ENCODE data around the gene DENND11. TPM values are rescaled to one million over a fixed set of nuclear protein-coding genes. Genes with fewer than 3 reads are reported as not detected.
A peak's percentile ranks its signal among the peaks of the same experiment; 100 is the strongest.

Gene DENND11
- total and polyA plus RNA-seq, 9 of the 15 experiments (the other 6 are each of a cell fraction or from before 2014, with no cell fraction given): 0.07 to 1.1 (median 0.36) TPM

DNA sequence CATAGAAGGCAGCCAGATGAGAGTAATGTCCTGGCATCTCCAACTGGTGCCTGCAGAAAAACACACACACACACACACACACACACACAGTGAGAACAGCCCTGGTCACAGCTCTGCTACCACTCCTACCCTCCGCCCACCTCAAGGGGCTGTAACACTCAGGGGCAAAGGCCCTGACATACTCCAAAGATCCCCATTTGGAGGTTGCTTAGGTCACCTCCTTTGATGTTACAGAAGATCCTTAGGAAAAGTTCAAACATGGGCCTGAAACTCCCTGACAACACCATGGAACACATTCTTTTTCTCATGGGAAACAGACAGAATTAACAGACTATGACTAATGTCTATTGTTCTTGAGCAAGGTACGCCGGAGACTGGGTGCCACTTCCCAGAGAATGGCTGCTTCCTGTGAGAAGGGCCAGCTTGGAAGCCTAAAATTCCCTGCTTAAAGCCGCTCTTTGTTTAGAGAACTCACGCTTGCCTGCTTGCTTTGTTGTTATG, 27.7 kb downstream of the DENND11 start:
- intact Hi-C loops (cut with micrococcal nuclease) (loop anchor here (2.0 kb wide), 1 partner anchor 19 kb away; no protein-coding TSS in a partner anchor), in situ Hi-C loops (cut with MboI) (no loop called here)
- H3K27ac ChIP-seq (ENCODE audit: extremely low read depth, low read depth, low read length): no peak overlapping the region
- no peaks in the 10 kb centered on the region for H3K36me3 ChIP-seq (ENCODE audit: control insufficient read depth, insufficient read depth, low read length)
- H3K9me3 ChIP-seq (replicated peaks; ENCODE audit: control insufficient read depth, insufficient read depth, low read depth, low read length): no peaks in the 10 kb centered on the region
- peak overlapping the region; percentile 14; the same call in 1 of the 2 replicates for H2AFZ ChIP-seq (ENCODE audit: low read depth, low read length)
- ATAC-seq (peak; percentile 26), FAIRE-seq (no peak), DNase-seq (ENCODE audit: extremely low read depth in 1 of 4, low spot score in 3 of 4) (no peak)
- H3K4me2 ChIP-seq (ENCODE audit: insufficient read depth, low read length): no peak overlapping the region
- H3K79me2 ChIP-seq (ENCODE audit: control insufficient read depth, insufficient read depth, low read length): no peaks in the 10 kb centered on the region
- H3K9me1 ChIP-seq (ENCODE audit: control insufficient read depth, insufficient read depth, low read length): no peaks in the 10 kb centered on the region
- peaks cover 11 to 28% of the 10 kb centered on the region in 2 experiments for H3K27me3 ChIP-seq (ENCODE audit: control insufficient read depth in 2 of 2, insufficient read depth in 2 of 2, low read length in 2 of 2)
- no peaks in the 10 kb centered on the region for H4K20me1 ChIP-seq (replicated peaks; ENCODE audit: control insufficient read depth, insufficient read depth, low read length)
- BruUV-seq (replicated peaks): no TSS peak
- ChIA-PET CTCF (ENCODE audit: low intra/inter-chr PET ratio) (interaction anchor here (1.7 kb wide), 1 partner anchor 20 kb away, joined by 4 read pairs; no protein-coding TSS in a partner anchor), POLR2A (no interaction called here)
- WGBS (ENCODE audit: insufficient coverage, low coverage, missing lambda C conversion rate): 26% methylated on average over 5 of the region's 5 CpGs
- peaks cover 0 to 3% of the 10 kb centered on the region in 2 experiments; a peak in 2 of 5 replicates for H3K4me1 ChIP-seq (replicated peaks in 1 of 2; ENCODE audit: control insufficient read depth in 2 of 2, insufficient read depth in 2 of 2, low read length in 2 of 2)
- no peak overlapping the region for H3K4me3 ChIP-seq
- TF ChIP-seq ZNF764 (CRISPR knock-in tag; IDR thresholded peaks at IDR 0.05; ENCODE audit: low read depth): no peak
- no peak for TF ChIP-seq ESRRA (IDR thresholded peaks at IDR 0.05; ENCODE audit: borderline replicate concordance, low read depth)
- TF ChIP-seq, protein P1, sequence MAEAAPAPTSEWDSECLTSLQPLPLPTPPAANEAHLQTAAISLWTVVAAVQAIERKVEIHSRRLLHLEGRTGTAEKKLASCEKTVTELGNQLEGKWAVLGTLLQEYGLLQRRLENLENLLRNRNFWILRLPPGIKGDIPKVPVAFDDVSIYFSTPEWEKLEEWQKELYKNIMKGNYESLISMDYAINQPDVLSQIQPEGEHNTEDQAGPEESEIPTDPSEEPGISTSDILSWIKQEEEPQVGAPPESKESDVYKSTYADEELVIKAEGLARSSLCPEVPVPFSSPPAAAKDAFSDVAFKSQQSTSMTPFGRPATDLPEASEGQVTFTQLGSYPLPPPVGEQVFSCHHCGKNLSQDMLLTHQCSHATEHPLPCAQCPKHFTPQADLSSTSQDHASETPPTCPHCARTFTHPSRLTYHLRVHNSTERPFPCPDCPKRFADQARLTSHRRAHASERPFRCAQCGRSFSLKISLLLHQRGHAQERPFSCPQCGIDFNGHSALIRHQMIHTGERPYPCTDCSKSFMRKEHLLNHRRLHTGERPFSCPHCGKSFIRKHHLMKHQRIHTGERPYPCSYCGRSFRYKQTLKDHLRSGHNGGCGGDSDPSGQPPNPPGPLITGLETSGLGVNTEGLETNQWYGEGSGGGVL (CRISPR knock-in tag; IDR thresholded peaks at IDR 0.05): no peak
- TF ChIP-seq FUS (optimal IDR thresholded peaks at IDR 0.05; ENCODE audit: low read depth, low read length): no peak
- TF ChIP-seq TCF7 (IDR thresholded peaks at IDR 0.05; ENCODE audit: borderline replicate concordance): no peak
- no peak for TF ChIP-seq NEUROD1 (IDR thresholded peaks at IDR 0.05; ENCODE audit: borderline replicate concordance, low read depth, low read length, partially characterized antibody)
- no peak for TF ChIP-seq NFATC3 (IDR thresholded peaks at IDR 0.05)
- H3K9ac ChIP-seq (ENCODE audit: insufficient read depth in 1 of 2, low read depth in 2 of 2, low read length in 2 of 2): no peak overlapping the region
